Lung microvascular endothelial cell (primary cell): ENCODE data around the gene CASKIN2. TPM values are rescaled to one million over a fixed set of nuclear protein-coding genes. Genes with fewer than 3 reads are reported as not detected.

Experiments used
- DNase-seq, 2 donors: peaks; one replicate each; pipeline versions ENCODE4 v3.0.0 to v3.0.0-alpha.2; 2010; ENCODE audit warnings: low read depth in 2 of 2
- total RNA-seq: library from RNA; depleted of rRNA; stranded (reverse); fragments of >200 nt; gene quantifications from 2 replicates; pipeline ENCODE4 v1.2.1, GENCODE V29; 2014

Gene CASKIN2, protein sequence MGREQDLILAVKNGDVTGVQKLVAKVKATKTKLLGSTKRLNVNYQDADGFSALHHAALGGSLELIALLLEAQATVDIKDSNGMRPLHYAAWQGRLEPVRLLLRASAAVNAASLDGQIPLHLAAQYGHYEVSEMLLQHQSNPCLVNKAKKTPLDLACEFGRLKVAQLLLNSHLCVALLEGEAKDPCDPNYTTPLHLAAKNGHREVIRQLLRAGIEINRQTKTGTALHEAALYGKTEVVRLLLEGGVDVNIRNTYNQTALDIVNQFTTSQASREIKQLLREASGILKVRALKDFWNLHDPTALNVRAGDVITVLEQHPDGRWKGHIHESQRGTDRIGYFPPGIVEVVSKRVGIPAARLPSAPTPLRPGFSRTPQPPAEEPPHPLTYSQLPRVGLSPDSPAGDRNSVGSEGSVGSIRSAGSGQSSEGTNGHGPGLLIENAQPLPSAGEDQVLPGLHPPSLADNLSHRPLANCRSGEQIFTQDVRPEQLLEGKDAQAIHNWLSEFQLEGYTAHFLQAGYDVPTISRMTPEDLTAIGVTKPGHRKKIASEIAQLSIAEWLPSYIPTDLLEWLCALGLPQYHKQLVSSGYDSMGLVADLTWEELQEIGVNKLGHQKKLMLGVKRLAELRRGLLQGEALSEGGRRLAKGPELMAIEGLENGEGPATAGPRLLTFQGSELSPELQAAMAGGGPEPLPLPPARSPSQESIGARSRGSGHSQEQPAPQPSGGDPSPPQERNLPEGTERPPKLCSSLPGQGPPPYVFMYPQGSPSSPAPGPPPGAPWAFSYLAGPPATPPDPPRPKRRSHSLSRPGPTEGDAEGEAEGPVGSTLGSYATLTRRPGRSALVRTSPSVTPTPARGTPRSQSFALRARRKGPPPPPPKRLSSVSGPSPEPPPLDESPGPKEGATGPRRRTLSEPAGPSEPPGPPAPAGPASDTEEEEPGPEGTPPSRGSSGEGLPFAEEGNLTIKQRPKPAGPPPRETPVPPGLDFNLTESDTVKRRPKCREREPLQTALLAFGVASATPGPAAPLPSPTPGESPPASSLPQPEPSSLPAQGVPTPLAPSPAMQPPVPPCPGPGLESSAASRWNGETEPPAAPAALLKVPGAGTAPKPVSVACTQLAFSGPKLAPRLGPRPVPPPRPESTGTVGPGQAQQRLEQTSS (N-terminal part only)
- 7.0 and 11.5 TPM in 2 replicates for total RNA-seq

- peak; percentile 92 to 96 for DNase-seq
Measured at GRCh38 chr17:75515496-75516254, at the start of gene CASKIN2. Gene CASKIN2, minus strand, starts transcription at chr17:75515537. Its CDS starts 1,733 bp downstream, at chr17:75513804.

- DNase-seq: no peak
Measured at GRCh38 chr17:75565066-75565465, 49.7 kb upstream of the CASKIN2 start.

GRCh38 chr17:75564195-75564594 lies 48.9 kb upstream of the CASKIN2 start:
- no peak for DNase-seq

- no peak for DNase-seq
Measured at GRCh38 chr17:75563063-75563758, 47.9 kb upstream of the CASKIN2 start.

GRCh38 chr17:75561927-75562603 lies 46.7 kb upstream of the CASKIN2 start:
- DNase-seq: no peak

DNA sequence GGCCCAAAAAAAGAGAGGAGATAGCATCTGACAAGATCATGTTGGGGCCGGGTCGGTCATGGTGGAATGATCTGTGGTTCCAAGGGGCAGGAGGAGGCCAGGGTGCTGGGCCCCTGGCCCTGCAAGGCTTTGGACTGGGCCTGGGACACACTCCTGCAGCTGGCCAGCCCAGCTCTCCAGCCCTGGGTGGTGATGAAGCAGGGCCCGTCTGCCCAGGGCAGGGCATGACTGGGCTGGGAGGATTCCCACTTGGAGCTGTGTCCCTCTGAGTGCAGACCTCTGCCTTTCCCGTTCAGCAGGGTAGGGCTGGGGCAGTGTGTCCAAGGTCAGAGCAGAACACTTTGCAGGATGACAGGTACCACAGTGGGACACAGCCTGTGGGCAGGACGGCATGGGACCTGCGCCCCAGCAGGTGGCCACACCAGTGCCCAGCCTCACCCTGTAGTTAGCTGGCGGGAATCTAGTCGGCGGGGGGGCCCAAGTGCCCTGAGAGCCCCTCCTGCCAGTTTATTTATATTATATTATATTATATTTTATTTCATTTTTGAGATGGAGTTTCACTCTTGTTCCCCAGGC lies 44.7 kb upstream of the CASKIN2 start:
- DNase-seq: no peak

DNA sequence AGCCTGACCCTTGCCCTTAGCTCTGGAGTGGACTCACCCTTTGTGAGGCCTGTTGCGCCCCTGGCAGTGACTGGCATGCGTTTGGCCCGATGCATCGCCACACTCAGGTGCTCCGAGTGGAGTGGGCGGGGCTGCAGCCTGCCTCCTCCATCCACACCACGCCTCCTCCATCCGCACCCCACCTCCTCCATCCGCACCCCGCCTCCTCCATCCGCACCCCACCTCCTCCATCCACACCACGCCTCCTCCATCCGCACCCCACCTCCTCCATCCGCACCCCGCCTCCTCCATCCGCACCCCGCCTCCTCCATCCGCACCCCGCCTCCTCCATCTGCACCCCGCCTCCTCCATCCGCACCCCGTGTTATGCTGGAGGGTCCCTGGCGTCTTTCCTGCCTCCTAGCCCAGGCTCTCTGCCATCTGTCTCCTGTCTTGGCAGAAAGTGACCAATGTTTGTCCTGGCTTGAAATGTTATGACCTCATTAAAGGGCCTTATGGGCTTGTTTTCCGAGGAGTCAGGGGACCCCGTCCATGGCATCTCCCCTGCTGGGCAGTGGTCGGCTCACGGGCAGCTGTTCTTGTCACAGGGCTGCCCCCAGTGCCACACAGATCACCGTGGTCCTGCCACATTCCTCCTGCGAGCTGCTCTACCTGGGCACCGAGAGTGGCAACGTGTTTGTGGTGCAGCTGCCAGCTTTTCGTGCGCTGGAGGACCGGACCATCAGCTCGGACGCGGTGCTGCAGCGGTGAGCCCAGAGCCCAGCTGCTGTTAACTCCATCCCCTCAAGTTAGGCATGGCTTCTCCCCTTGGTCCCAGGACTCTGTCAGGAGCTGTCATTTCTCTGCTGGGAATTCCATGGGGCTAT lies 43.6 kb upstream of the CASKIN2 start:
- no peak for DNase-seq

DNA sequence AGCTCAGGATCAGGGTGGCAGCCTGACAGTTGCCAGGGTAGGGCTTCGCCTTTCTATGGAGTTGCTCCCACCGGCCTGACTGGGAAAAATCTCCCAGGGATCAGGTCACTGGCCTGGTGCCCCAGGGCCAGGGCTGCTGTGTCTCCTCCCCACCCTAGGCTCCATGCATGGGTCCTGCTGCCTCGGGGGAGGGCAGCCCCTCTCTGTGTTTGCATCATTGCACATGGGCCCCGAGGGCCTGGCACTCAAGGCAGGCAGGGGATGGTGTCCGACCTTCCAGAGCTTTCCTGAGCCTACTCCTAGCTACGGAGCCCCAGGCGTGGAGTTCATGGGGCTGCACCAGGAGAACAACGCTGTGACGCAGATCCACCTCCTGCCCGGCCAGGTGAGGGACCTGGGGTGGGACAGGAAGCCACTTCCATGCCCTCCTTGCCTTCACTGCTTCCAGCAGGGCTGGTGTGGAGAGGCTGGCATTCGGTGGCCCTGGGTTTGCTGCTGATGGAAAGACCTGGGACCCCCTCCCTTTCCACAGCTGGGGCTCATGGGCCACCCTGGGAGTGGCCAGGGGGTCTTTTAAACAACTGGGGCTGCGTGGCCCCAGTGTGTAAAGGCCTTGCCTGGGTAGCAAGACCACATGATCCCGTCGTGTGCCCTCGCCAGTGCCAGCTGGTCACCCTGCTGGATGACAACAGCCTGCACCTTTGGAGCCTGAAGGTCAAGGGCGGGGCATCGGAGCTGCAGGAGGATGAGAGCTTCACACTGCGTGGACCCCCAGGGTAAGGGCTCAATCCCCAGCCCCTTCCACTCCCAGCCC lies 42.7 kb upstream of the CASKIN2 start:
- DNase-seq: no peak

DNA sequence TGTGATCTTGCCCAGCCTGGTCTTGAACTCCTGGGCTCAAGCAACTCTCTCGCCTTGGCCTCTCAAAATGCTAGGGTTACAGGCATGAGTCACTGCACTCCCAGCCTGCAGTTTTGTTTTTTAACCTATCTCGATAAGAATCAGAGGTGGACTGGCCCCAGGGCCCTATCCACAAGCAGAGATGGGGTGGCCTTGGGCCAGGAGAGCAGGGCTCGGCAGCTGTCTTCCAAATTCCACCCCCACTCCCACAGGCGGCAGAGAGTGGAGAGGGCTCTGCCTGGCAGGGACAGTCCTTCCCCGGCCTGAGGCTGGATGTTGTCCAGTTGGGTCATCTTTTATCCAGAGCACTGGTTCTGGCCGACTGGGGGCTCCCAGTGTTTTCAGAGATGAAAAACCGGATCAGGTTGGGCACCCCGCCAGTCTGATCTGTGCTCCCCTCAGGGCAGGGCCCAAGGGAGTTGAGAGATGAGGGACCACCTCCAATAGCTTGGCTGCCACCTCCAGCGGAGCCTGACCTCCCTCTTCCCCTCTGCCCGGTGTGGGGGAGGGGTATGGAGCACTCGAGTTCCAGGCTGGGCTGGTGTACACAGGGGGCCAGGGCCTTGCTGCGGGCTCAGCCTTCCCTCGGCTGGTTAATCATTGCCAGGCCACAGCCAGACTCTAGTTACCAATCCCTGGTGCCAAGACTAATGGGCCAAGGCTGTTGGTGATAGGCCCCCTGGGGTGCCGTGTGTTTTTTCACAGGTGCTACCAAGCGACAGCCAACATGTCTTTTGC lies 41.9 kb upstream of the CASKIN2 start:
- DNase-seq: peak in 1 of 2 donors; percentile 21

GRCh38 chr17:75555679-75556153 lies 40.4 kb upstream of the CASKIN2 start:
- no peak for DNase-seq

DNA sequence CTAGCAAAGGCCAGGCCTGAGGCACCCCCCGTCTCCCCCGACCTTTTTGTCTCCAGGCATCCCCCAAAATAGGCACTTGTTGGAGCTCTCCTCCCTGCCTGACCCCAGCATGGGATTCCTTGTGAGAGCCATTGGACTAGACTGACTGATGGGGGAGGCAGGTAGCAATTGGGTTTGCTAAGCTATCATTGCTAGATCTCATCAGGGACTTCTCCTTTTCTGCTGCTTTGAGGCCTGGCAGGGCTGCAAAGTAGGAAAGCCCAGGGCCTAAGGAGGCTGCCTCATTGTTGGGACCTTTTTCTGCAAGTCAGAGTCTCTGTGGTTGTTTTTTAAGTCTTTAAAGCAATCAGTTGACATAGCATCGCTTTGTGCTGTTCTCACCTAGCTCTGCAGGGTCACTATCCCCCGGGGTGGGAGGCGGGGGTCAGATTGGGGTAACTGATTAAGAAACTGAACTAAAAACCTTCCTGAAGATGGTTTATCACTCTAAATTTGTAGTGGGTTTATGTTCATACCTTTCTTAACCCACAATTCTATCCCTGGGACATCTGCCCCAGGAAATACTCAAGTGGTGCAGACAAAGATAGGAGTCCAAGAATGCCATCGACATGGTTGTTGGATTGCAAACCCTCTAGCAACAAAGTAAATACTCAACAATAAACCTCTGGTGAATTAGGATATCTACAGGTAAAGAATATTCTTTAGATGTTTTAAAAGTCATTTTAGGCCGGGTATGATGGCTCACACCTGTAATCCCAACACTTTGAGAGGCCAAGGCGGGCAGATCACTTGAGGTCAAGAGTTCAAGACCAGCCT lies 38.2 kb upstream of the CASKIN2 start:
- DNase-seq: no peak

DNA sequence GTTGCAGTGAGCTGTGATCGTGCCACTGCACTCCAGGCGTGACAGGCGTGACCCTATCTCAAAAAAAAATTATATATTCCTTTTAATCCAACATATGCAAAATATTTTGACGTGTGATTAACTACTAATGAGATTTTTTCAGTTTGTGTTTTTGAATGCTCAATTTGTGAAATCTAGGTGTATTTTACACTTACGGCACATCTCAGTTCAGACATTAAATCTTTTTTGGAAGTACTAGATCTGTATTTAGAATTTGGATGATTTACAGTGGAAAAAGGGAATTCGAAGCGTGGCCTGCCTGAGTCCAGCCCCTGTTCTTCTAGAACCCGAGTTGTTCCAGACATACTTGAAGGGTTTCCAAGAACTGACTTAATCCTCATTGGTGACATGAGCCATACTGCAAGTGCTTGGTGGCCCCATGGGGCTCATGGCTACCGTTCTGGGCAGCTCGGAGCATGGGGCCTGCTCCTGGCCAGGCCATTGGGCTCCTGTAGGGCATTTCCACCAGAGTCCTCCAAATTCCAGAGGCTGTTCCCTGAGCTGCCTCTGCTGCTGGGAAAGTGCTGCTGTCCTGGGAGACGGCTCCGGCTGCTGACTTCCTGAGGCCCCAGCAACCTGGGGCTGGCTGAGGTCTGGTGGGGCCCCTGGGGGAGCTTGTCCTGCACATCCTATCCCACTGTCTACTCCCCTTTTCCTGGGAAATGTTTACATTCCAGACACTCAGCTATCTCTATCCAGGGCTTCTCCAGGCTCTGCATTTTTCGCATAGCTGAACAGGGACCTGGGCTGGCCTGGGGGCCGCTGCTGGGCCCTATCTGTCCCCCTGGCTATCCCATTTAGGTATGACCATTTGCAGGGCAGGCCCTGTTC lies 37.3 kb upstream of the CASKIN2 start:
- DNase-seq: no peak

- DNase-seq: no peak
Measured at GRCh38 chr17:75551266-75551665, 35.9 kb upstream of the CASKIN2 start.

GRCh38 chr17:75550139-75550465 lies 34.8 kb upstream of the CASKIN2 start:
- DNase-seq: no peak
